ENCODE results near the gene RAPGEF4.

DNA sequence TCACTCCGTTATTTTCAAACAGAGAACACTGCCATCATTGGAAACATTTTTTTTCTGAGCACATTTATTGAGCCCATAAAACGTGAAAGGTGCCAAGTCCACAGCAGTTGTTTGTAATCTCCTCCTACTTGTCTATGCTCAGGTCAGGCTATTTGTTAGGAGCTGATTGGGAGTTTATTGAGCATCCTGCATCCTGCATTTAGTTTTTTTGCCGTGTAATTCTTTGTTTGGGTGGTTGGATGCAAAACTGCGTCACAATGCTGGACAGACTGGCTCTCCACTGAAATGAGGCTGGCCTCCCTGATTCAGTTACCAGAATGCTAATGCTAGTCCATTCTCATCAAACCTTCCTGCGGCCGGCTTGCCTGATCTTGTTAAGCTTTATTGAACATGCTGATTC, 71.4 kb downstream of the RAPGEF4 start:
- TF ChIP-seq, protein P1, sequence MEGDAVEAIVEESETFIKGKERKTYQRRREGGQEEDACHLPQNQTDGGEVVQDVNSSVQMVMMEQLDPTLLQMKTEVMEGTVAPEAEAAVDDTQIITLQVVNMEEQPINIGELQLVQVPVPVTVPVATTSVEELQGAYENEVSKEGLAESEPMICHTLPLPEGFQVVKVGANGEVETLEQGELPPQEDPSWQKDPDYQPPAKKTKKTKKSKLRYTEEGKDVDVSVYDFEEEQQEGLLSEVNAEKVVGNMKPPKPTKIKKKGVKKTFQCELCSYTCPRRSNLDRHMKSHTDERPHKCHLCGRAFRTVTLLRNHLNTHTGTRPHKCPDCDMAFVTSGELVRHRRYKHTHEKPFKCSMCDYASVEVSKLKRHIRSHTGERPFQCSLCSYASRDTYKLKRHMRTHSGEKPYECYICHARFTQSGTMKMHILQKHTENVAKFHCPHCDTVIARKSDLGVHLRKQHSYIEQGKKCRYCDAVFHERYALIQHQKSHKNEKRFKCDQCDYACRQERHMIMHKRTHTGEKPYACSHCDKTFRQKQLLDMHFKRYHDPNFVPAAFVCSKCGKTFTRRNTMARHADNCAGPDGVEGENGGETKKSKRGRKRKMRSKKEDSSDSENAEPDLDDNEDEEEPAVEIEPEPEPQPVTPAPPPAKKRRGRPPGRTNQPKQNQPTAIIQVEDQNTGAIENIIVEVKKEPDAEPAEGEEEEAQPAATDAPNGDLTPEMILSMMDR (IDR thresholded peaks at IDR 0.05), result no peak
- TF ChIP-seq EZH2 (IDR thresholded peaks at IDR 0.05; ENCODE audit: borderline replicate concordance, insufficient read depth, low read depth, low read length, poor library complexity, severe bottlenecking), result no peak

Measured in B cell (primary cell).